K562 (cell line): Measurements from ENCODE around the gene RCOR1. TPM values are rescaled to one million over a fixed set of nuclear protein-coding genes. Genes with fewer than 3 reads are reported as not detected.
A peak's percentile ranks its signal among the peaks of the same experiment; 100 is the strongest.

ENCODE experiments used
- CBFA2T2 ChIP-seq: fragments of 450-650 bp; conservative IDR thresholded peaks from 2 replicates; pipeline ENCODE4 v1.6.1; 2017; ENCODE audit warnings: mild to moderate bottlenecking
- CHD2 ChIP-seq: IDR thresholded peaks from 2 replicates; pipeline ENCODE4 v1.6.1; 2011; ENCODE audit warnings: low read depth, low read length
- MEIS2 ChIP-seq: fragments of 450-650 bp; IDR thresholded peaks from 2 replicates; pipeline ENCODE4 v1.6.1; 2014; ENCODE audit warnings: mild to moderate bottlenecking; ENCODE audit not compliant: partially characterized antibody
- MNT ChIP-seq, 2 experiments: fragments of 450-650 bp; conservative IDR thresholded peaks; 2 replicates each; pipeline ENCODE4 v1.6.1; 2017; ENCODE audit warnings: mild to moderate bottlenecking in 2 of 2, moderate library complexity in 2 of 2
- NUFIP1 ChIP-seq: fragments of 450-650 bp; IDR thresholded peaks from 2 replicates; pipeline ENCODE4 v1.6.1; 2018; ENCODE audit not compliant: partially characterized antibody
- POLR2G ChIP-seq: fragments of 200-400 bp; formaldehyde crosslinking; IDR thresholded peaks from 2 replicates; pipeline ENCODE4 v1.6.1; 2017; ENCODE audit warnings: low read depth, mild to moderate bottlenecking, antibody characterized with exemption, low read length, moderate library complexity
- RBM17 ChIP-seq: fragments of 200-400 bp; formaldehyde crosslinking; IDR thresholded peaks from 2 replicates; pipeline ENCODE4 v1.6.1; 2017; ENCODE audit warnings: low read depth, mild to moderate bottlenecking, low read length, borderline replicate concordance
- UBTF ChIP-seq, 2 experiments: IDR thresholded peaks; 2 replicates each; pipeline ENCODE4 v1.6.1; 2012; ENCODE audit warnings: improper control_type of control experiment in 2 of 2, low read depth in 2 of 2, low read length in 2 of 2, borderline replicate concordance in 1 of 2
- ZBTB33 ChIP-seq: sonication (generic); formaldehyde crosslinking; IDR thresholded peaks from 2 replicates; pipeline ENCODE4 v1.8.1; 2023; ENCODE audit warnings: mild to moderate bottlenecking, missing genetic modification reagents
- ZNF311 ChIP-seq: fragments of 250-450 bp; sonication (Bioruptor Pico); IDR thresholded peaks from 2 replicates; pipeline ENCODE4 v1.4.0; 2020; ENCODE audit warnings: mild to moderate bottlenecking, moderate library complexity
- ZNF512 ChIP-seq: IDR thresholded peaks from 2 replicates; pipeline ENCODE4 v1.6.1; 2016; ENCODE audit warnings: missing genetic modification characterization, missing compliant biosample characterization
- polyA plus RNA-seq, 8 experiments: library from polyadenylated mRNA; depleted of rRNA in 4 of 8; stranded (reverse) in 5 of 8; unstranded in 3 of 8; fragments of >200 nt; fragmentation: Nextera tagmentation in 2 of 8; fragmentation: Illumina TruSeq in 1 of 8; extraction: Ambion mirVana in 2 of 8; extraction: Trizol in 1 of 8; gene quantifications; 2 replicates each; pipeline versions ENCODE4 v1.2.1 to v1.2.3, GENCODE V29; 2011 to 2014; ENCODE audit warnings: inconsistent platforms in 1 of 8, missing spikeins in 1 of 8
- total RNA-seq, 7 experiments: library from RNA; depleted of rRNA in 6 of 7; stranded (reverse); fragments of >200 nt in 6 of 7; fragmentation: Illumina TruSeq in 2 of 7; extraction: Trizol in 2 of 7; gene quantifications; 2 replicates each; pipeline versions ENCODE4 v1.2.1 to v1.2.3, GENCODE V29; 2011 to 2021; ENCODE audit warnings: low replicate concordance in 1 of 7
- TF ChIP-seq, protein P1 (sequence below), 2 experiments: IDR thresholded peaks in 1 of 2; conservative IDR thresholded peaks in 1 of 2; 2 replicates each; pipeline ENCODE4 v1.6.1; 2016; ENCODE audit warnings: low read depth in 2 of 2, mild to moderate bottlenecking in 1 of 2, missing compliant biosample characterization in 1 of 2, missing genetic modification characterization in 1 of 2, moderate library complexity in 1 of 2
- TF ChIP-seq, protein P2 (sequence below): fragments of 450-650 bp; IDR thresholded peaks from 2 replicates; pipeline ENCODE4 v1.6.1; 2016; ENCODE audit warnings: missing biosample characterization, missing genetic modification characterization

The RCOR1 gene
- total and polyA plus RNA-seq, 9 of the 15 experiments (the other 6 are each of a cell fraction or from before 2014, with no cell fraction given), result 8.5 to 47.9 (median 20.9) TPM

- TF ChIP-seq MNT (conservative IDR thresholded peaks at IDR 0.05) (peak in 1 of 2 experiments; percentile 27; a peak in 1 of 4 replicates), ZBTB33 (CRISPR knock-in tag) (0 out of 2 replicates have a peak, but pooled peaks have one; percentile 33), MEIS2 (peak; percentile 56), ZNF512 (tag) (no peak), ZNF311 (CRISPR knock-in tag) (no peak), RBM17 (no peak), POLR2G (peak; percentile 56; the same call in 1 of the 2 replicates), UBTF (IDR thresholded peaks at IDR 0.05; ENCODE audit: borderline replicate concordance in 1 of 2, low read depth in 2 of 2, low read length in 2 of 2) (peak in 1 of 2 experiments; percentile 59; a peak in 1 of 4 replicates), CBFA2T2 (no peak), CHD2 (no peak), NUFIP1 (no peak)
- TF ChIP-seq, protein P1, sequence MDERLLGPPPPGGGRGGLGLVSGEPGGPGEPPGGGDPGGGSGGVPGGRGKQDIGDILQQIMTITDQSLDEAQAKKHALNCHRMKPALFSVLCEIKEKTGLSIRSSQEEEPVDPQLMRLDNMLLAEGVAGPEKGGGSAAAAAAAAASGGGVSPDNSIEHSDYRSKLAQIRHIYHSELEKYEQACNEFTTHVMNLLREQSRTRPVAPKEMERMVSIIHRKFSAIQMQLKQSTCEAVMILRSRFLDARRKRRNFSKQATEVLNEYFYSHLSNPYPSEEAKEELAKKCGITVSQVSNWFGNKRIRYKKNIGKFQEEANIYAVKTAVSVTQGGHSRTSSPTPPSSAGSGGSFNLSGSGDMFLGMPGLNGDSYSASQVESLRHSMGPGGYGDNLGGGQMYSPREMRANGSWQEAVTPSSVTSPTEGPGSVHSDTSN (CRISPR knock-in tag; IDR thresholded peaks at IDR 0.05; ENCODE audit: low read depth), result no peak
- TF ChIP-seq, protein P1 (tag; conservative IDR thresholded peaks at IDR 0.05; ENCODE audit: low read depth), result 0 out of 2 replicates have a peak, but pooled peaks have one; percentile 23
- TF ChIP-seq, protein P2, sequence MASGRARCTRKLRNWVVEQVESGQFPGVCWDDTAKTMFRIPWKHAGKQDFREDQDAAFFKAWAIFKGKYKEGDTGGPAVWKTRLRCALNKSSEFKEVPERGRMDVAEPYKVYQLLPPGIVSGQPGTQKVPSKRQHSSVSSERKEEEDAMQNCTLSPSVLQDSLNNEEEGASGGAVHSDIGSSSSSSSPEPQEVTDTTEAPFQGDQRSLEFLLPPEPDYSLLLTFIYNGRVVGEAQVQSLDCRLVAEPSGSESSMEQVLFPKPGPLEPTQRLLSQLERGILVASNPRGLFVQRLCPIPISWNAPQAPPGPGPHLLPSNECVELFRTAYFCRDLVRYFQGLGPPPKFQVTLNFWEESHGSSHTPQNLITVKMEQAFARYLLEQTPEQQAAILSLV (tag), result no peak
Measured at GRCh38 chr14:102683399-102684297, 91.2 kb downstream of the RCOR1 start (continued).
